Renal cortex interstitium (tissue), 11 donors: ENCODE results near the gene RPLP2. TPM values are rescaled to one million over a fixed set of nuclear protein-coding genes. Genes with fewer than 3 reads are reported as not detected.
A peak's percentile ranks its signal among the peaks of the same experiment; 100 is the strongest.

Source experiments
- DNase-seq, 11 donors: peaks; one replicate each; pipeline ENCODE4 v3.0.0-alpha.2; 2013; ENCODE audit warnings: low read depth in 9 of 11, low spot score in 4 of 11; ENCODE audit errors: extremely low read depth in 1 of 11
- polyA plus RNA-seq, 3 donors: library from polyadenylated mRNA; unstranded; fragments of 120-200 nt; gene quantifications; one replicate each; pipeline ENCODE4 v1.2.1, GENCODE V29; 2013; ENCODE audit not compliant: insufficient read length in 3 of 3

Gene RPLP2
- polyA plus RNA-seq, 3 donors, result 848 to 1,190 (median 1,139) TPM

DNA sequence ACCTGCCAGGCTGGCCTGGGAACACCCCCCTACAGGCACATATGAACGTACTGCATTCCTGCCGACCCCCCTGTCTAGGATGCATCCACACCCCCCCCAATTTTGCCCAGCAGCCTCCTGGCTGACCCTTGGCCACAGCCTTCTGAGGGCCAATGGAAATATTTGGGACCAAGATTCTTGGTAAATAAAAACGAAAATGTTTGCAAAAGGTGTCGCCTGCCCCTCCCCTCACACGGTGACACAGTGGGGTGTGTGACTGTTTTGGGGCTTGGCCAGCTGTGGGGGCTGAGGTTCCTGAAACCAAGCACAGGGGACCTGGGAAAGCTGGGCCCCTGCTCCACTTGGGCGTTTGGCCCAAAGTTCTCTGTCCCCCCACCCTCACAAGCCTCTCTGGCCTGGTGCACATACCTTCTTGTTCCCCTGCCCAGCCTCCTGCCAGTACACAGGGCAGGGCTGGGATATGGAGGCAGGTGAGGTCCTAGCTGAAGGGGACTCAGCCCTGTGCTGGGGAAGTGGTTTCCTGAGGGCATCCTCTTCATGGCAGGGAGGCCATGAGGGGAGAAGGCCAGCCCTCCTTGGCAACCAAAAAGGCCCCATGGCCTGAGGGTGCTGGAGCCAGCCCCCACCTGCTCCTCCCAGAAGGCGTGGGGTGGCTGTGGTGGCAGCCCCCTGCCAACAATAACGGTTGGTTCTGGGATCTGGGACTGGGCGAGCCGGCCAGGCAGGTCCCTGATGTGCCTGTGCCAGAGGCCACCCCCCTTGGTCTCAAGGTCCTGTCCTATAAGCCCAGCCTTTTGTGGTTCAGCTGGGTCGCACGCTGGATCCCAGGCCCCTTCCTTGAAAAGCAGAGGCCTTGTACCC, 15.8 kb downstream of the RPLP2 start:
- no peak for DNase-seq

DNA sequence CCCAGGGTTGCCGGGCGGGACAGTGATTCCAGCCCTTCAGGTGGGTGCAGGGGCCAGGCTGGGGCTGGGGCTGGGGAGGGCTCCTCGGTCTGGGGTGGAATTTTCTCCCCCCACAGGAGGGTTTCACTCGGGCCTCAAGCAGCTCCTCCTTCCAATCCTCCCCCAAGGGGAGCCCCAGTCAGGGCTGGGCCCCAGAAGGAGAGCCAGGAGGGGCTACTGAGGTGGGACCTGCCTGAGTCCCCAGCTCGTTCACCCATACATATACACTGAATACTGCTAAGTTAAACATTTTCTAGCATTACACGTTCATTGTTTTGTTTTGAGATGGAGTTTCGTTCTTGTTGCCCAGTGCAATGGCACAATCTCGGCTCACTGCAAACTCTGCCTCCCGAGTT, 16.5 kb downstream of the RPLP2 start:
- no peak for DNase-seq

GRCh38 chr11:826836-827145, 17.0 kb downstream of the RPLP2 start:
- DNase-seq, result no peak

- DNase-seq, result no peak
These were observed 17.6 kb downstream of the RPLP2 start for GRCh38 chr11:827146-827896.

DNA sequence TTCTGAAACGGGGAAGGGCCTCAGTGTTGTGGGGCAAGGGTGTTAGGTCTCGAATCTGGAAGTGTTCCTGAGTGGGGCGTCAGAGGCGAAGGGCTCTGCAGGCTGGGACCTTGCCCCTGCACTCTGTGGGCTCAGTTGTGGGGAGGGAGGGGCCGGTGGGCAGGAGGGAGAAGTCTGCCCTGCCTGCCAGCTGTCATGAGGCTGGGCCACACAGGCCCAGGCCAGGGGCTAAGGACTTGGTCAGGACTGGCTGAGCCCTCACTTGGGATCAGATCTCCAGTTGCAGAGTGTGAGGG, 18.1 kb downstream of the RPLP2 start, which contains the start of gene CRACR2B:
Gene CRACR2B (plus strand): TSS at position 23 of the 296 bp plus-strand sequence. CDS start 689 bp downstream, outside the sequence.
- DNase-seq, result no peak

DNA sequence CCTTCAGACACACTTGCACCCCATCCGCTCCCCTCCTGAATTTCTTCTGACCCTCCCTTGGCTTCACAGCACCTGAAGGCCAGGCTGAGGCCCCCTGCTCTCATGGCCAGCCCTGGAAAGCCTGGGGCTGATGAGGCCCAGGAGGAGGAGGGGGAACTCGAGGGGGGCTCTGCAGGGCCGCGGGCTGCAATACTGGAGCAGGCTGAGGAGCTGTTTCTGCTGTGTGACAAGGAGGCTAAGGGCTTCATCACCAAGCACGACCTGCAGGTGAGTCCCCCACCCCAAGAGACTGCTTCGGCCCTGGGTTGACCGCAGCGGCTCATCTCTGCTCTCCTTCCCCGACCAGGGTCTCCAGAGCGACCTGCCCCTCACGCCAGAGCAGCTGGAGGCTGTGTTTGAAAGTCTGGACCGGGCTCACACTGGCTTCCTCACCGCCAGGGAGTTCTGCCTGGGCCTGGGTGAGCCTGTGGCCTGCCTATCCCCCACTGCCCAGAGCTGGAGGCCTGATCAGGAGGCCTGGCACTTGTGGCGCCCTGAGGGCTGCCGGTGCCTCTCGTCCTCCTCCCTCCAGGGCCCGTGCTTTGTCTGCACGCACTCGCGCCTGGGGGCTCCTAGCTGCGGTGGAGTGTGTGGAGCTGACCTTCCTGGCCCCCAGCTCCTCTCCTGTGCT, 18.9 kb downstream of the RPLP2 start:
- DNase-seq, result no peak

GRCh38 chr11:829176-829846, 19.5 kb downstream of the RPLP2 start:
- DNase-seq, result no peak

GRCh38 chr11:829847-830294, 20.1 kb downstream of the RPLP2 start:
- DNase-seq, result no peak

DNA sequence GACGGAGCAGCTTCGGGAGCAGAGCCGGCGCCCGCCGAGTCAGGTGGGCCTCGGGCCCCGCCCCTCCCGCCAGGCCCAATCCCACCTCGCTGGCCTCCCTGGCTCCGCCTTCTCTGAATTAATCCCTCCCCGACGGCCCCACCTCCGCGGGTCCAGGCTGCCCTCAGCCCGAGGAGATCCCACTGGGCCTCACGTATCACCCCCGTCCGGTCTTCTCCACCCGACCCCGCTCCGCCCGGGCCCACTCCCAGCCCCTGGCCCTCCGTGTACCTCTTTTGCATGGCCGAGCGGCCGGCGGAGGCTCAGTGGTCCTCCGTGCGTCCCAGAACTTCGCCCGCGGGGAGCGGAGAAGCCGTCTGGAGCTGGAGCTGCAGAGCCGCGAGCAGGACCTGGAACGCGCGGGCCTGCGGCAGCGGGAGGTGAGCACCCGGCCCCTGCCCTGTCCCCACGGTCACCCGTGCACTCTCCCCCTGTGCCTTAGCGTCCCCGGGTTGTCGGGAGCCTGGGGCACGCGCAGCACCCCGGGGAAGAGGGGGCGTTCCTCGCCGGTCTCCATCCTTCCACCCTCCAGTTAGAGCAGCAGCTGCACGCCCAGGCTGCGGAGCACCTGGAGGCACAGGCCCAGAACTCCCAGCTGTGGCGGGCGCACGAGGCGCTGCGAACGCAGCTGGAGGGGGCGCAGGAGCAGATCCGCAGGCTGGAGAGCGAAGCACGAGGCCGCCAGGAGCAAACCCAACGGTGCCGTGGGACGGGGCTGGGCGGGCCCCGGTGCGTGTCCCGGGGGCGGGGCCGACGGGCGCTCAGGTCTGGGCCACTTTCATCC, 20.7 kb downstream of the RPLP2 start:
- no peak for DNase-seq

- no peak for DNase-seq
These were observed 21.5 kb downstream of the RPLP2 start for GRCh38 chr11:831118-831864.

DNA sequence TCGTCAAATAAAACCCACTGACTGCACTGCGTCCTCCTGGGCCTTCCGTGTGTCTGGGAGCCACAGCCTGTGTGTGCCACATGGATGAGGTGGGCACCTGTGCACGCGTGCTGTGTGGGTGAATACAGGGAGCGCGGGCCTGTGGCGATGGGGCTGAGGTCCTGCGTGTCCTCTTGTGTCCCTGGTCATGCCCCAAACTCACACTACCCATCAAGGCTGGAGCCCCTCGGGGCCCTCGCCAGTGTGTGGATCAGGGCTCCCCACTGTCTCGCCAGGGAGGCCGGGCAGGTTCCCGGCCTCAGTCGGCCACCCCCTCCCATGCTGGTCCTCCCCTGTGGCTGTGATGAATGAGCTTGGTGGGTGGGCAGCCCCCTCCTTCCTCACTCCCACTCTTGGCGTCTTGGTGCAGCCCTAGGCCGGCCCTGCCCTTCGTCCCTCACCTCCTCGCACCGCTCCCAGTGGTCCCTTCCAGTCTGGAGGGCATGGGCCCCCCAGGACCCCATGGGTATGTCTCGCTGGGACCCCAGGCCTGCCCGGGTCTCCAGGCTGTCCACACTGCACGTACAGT, 22.3 kb downstream of the RPLP2 start:
- no peak for DNase-seq

- DNase-seq, result no peak
These were observed 22.9 kb downstream of the RPLP2 start, which contains the start of gene CD151 for GRCh38 chr11:832529-833113. Gene CD151 (plus strand): TSS chr11:832952. CDS start chr11:836070, 3,118 bp downstream.

- no peak for DNase-seq
These were observed 23.5 kb downstream of the RPLP2 start for GRCh38 chr11:833114-833791.

- no peak for DNase-seq
These were observed 24.1 kb downstream of the RPLP2 start for GRCh38 chr11:833849-834311.

DNA sequence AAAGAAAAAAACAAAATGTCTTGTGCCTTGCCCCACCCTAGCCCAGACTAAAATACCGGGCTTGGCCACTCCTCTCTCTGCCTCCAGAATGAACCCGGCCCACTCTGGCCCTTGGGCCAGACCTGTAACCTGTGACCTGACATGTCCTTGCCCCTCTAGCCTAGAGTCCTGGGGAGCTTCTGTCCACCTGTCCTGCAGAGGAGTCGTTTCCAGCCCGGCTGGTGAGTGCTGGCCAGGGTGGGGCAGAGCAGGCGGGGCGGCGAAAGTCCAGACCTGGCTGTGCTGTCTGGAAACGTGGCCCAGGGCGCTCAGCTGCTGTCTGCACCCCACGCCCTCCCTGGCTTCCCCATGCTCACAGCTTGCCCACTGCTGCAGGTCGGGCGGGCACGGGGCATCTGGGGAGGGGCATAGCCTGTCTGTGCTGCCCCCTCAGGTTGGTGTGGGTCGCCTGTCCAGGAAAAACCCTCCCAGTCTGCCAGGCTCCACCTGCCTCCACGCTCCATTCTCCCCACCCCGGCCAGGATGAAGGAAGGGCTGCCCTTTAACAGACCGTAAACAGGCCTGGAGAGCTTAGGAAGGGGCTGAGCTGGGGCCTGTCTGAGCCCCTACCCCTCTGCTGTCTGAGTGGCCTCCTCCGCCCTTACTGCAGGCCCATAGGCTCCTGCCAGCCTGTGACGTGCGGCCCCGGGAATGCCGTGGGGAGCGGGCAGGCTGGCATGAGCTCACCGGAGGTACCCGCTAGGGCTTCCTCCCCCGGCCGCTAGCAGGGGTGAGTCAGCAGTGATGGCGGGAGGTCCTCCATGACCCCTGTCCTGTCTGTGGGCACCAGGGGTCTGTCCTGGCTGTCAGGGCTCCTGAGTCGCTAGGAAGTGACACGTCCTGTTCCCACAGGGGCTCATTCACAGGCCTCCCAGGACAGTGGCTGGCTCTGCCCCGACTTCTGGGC, 24.9 kb downstream of the RPLP2 start:
- peak in 2 of 11 donors; percentile 77 to 80 for DNase-seq
